ENCODE data around the gene YKT6.

The YKT6 gene

DNA sequence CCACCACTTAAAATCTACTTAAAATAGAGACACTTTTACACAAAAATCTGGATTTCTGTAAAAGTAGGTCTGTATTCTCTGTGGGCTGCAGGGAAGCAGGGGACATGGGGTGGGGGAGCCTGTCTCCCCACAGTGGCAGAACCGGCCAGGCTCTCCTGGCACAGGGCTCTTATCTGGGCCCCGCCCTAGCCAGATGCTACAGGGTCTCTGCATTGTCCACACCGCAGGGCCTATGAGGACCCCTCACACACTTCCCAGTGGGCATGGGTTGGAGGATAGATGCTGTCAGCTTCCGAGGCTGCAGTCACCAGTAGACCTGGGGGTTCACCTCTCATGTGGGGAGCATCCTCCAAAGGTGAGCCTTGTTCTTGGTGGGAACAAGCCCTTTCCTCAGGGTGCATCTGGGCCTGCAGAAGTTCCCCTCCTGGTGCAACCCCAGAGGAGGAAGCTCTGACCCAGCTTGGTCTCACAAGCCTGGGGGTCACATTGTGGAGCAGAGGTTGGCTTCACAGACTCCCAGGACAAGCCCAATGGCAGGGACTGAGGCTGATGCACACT, 44.2 kb upstream of the YKT6 start:
- Histone ChIP-seq H4K20me1 (ENCODE audit: insufficient read depth, low read length) (no peaks in the 10 kb centered on the region), H3K36me3 (replicated peaks; ENCODE audit: insufficient read depth, low read length) (no peaks in the 10 kb centered on the region), H3K4me1 (ENCODE audit: low read length) (no peaks in the 10 kb centered on the region), H3K9ac (ENCODE audit: low read length) (no peak overlapping the region), H3K9me2 (replicated peaks; ENCODE audit: insufficient read depth, low read length) (no peaks in the 10 kb centered on the region), H3K4me3 (ENCODE audit: low read length) (no peak overlapping the region), H3F3A (ENCODE audit: insufficient read depth, low read length) (no peaks in the 10 kb centered on the region), H3K4me2 (ENCODE audit: low read depth, low read length) (no peak overlapping the region), H3K9me3 (replicated peaks; ENCODE audit: insufficient read depth, low read length) (no peaks in the 10 kb centered on the region), H3K79me2 (ENCODE audit: low read length) (no peaks in the 10 kb centered on the region), H3K27me3 (replicated peaks; ENCODE audit: insufficient read depth, low read length) (no peaks in the 10 kb centered on the region), H2AFZ (ENCODE audit: low read length) (no peak overlapping the region), H3K27ac (ENCODE audit: low read length) (no peak overlapping the region)
- DNase-seq = no peak
- TF ChIP-seq EZH2phosphoT487 (IDR thresholded peaks at IDR 0.05; ENCODE audit: low read length) = no peak
- TF ChIP-seq, protein P1, sequence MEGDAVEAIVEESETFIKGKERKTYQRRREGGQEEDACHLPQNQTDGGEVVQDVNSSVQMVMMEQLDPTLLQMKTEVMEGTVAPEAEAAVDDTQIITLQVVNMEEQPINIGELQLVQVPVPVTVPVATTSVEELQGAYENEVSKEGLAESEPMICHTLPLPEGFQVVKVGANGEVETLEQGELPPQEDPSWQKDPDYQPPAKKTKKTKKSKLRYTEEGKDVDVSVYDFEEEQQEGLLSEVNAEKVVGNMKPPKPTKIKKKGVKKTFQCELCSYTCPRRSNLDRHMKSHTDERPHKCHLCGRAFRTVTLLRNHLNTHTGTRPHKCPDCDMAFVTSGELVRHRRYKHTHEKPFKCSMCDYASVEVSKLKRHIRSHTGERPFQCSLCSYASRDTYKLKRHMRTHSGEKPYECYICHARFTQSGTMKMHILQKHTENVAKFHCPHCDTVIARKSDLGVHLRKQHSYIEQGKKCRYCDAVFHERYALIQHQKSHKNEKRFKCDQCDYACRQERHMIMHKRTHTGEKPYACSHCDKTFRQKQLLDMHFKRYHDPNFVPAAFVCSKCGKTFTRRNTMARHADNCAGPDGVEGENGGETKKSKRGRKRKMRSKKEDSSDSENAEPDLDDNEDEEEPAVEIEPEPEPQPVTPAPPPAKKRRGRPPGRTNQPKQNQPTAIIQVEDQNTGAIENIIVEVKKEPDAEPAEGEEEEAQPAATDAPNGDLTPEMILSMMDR (IDR thresholded peaks at IDR 0.05; ENCODE audit: low read length) = no peak

DNA sequence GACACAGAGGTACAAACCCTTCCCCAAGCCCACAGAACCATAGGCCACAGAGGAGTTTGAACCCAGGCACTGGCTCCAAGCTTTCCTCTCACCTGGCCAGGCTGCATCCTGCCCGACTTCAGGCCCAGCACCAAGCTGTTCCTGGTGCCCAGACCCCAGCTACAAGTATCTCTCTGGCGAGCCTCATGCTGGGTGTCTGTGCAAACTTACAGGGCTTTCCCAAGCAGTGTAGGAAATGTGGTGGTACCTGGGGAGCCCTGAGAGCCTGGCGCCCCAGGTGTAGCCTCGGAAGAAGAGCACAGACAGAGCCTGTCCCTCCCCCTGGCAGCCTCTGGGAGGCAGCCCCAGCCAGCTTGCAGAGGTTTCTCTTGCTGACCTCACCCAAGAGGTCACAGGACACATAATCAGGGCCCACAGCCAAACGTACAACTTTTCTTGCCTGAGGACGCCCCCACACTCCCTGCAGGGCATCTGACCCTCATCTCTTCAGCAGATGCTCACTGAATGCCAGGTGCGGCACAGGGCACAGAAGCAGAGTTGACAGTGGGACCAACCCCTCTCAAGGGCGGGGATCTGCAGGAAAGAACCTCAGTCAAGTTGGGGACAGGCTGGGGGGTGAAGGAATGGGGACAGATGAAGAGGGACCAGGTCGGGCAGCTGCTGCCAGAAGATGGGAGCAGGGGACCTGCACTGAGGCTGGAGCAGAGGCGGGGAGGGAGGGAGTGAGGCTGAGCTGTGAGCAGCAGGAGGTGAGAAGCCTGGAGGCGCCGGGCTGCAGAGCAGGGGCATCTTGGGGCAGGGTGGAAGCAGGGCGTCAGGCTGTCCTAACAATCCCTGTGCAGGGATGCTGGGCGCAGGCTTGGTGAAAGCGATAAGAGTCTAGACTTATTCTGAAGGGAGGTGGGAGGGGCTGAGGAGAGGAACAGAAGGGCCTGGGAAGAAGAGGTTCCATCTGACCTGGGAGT, 43.4 kb upstream of the YKT6 start:
- Histone ChIP-seq H3K27me3 (replicated peaks; ENCODE audit: insufficient read depth, low read length) (no peaks in the 10 kb centered on the region), H3K36me3 (replicated peaks; ENCODE audit: insufficient read depth, low read length) (no peaks in the 10 kb centered on the region), H3K27ac (ENCODE audit: low read length) (no peak overlapping the region), H3K4me2 (ENCODE audit: low read depth, low read length) (no peak overlapping the region), H2AFZ (ENCODE audit: low read length) (no peak overlapping the region), H3K9me2 (replicated peaks; ENCODE audit: insufficient read depth, low read length) (no peaks in the 10 kb centered on the region), H3K4me3 (ENCODE audit: low read length) (no peak overlapping the region), H3F3A (ENCODE audit: insufficient read depth, low read length) (no peaks in the 10 kb centered on the region), H3K4me1 (ENCODE audit: low read length) (no peaks in the 10 kb centered on the region), H3K79me2 (ENCODE audit: low read length) (no peaks in the 10 kb centered on the region), H3K9ac (ENCODE audit: low read length) (no peak overlapping the region), H4K20me1 (ENCODE audit: insufficient read depth, low read length) (no peaks in the 10 kb centered on the region), H3K9me3 (replicated peaks; ENCODE audit: insufficient read depth, low read length) (no peaks in the 10 kb centered on the region)
- DNase-seq = no peak
- TF ChIP-seq, protein P1 (IDR thresholded peaks at IDR 0.05; ENCODE audit: low read length) = no peak
- TF ChIP-seq EZH2phosphoT487 (IDR thresholded peaks at IDR 0.05; ENCODE audit: low read length) (no peak), EZH2 (optimal IDR thresholded peaks at IDR 0.05; ENCODE audit: low read depth, low read length) (no peak)

DNA sequence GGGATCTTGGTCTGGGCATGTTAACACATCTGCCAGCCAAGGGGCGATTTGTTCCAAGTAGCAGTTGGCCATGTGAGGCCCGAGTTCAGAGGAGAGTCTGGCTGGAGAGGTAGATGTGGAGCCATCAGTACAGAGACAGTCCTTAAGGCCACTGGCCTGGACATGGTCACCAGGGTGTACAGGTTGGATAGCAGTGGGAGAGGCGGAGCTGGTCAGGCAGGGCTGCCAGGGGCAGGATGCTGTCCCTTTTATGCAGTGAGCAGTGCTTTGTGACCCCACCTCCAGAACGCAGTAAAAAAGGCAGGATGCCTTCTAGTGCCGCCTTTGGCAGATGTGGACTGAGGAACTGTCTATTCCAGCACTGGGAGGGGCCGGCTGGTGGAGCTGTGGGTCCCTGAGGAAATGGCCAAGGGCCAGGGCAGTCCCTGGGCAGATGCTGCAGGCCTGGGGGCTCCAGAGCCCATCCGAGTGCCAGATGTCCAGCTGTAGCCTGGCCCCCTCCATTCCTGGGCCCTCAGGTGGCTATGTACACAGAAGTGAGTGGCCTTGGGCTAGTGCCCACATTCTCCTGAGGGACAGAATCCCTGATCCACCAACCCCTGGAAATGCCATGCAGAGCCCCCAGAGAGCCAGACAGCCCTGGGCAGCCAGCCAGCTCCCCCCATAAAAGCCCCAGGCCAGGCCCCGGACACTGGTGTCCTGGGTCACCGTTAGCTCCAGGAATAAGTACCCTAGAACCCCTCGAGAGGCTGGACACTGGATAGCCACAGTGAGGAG, 42.5 kb upstream of the YKT6 start:
- Histone ChIP-seq H3K4me1 (ENCODE audit: low read length) (no peaks in the 10 kb centered on the region), H3K9me3 (replicated peaks; ENCODE audit: insufficient read depth, low read length) (no peaks in the 10 kb centered on the region), H3K4me2 (ENCODE audit: low read depth, low read length) (no peak overlapping the region), H2AFZ (ENCODE audit: low read length) (no peak overlapping the region), H3K27me3 (replicated peaks; ENCODE audit: insufficient read depth, low read length) (no peaks in the 10 kb centered on the region), H3K27ac (ENCODE audit: low read length) (no peak overlapping the region), H3F3A (ENCODE audit: insufficient read depth, low read length) (no peaks in the 10 kb centered on the region), H3K79me2 (ENCODE audit: low read length) (no peaks in the 10 kb centered on the region), H4K20me1 (ENCODE audit: insufficient read depth, low read length) (no peaks in the 10 kb centered on the region), H3K9ac (ENCODE audit: low read length) (no peak overlapping the region), H3K36me3 (replicated peaks; ENCODE audit: insufficient read depth, low read length) (no peaks in the 10 kb centered on the region), H3K4me3 (ENCODE audit: low read length) (no peak overlapping the region), H3K9me2 (replicated peaks; ENCODE audit: insufficient read depth, low read length) (no peaks in the 10 kb centered on the region)
- no peak for DNase-seq
- TF ChIP-seq, protein P1 (IDR thresholded peaks at IDR 0.05; ENCODE audit: low read length) = no peak
- TF ChIP-seq EZH2phosphoT487 (IDR thresholded peaks at IDR 0.05; ENCODE audit: low read length) (no peak), EZH2 (optimal IDR thresholded peaks at IDR 0.05; ENCODE audit: low read depth, low read length) (no peak)

Data from MM.1S (cell line).